OCI-LY1 (cell line): ENCODE data around the gene EIF4E3.

Experiments
- H2AFZ ChIP-seq: fragments of 200-600 bp; sonication (generic), shearing (Covaris generic); 2 replicates; pipeline ENCODE4 v1.6.0; 2014; ENCODE audit warnings: antibody characterized with exemption, mild to moderate bottlenecking, low read length
- H3F3A ChIP-seq: fragments of 200-600 bp; sonication (generic), shearing (Covaris generic); 2 replicates; pipeline ENCODE4 v1.6.0; 2014; ENCODE audit warnings: mild to moderate bottlenecking, antibody characterized with exemption, low read length, moderate library complexity; ENCODE audit not compliant: insufficient read depth
- H3K27ac ChIP-seq: fragments of 200-600 bp; sonication (generic); 2 replicates; pipeline ENCODE4 v1.5.1; 2014; ENCODE audit warnings: low read length, mixed run types, mild to moderate bottlenecking, low read depth; ENCODE audit not compliant: poor library complexity, severe bottlenecking
- H3K27me3 ChIP-seq: fragments of 200-600 bp; sonication (generic); 2 replicates; pipeline ENCODE4 v1.6.0; 2014; ENCODE audit warnings: antibody characterized with exemption, mild to moderate bottlenecking, low read length, moderate library complexity; ENCODE audit not compliant: insufficient read depth
- H3K36me3 ChIP-seq: fragments of 200-600 bp; sonication (generic); 2 replicates; pipeline ENCODE4 v1.6.1; 2014; ENCODE audit warnings: mild to moderate bottlenecking, antibody characterized with exemption, low read length, moderate library complexity, mixed read lengths; ENCODE audit not compliant: insufficient read depth
- H3K4me1 ChIP-seq: fragments of 200-600 bp; sonication (generic); 2 replicates; pipeline ENCODE4 v1.5.1; 2014; ENCODE audit warnings: mild to moderate bottlenecking, low read length, moderate library complexity; ENCODE audit not compliant: insufficient read depth, severe bottlenecking
- H3K4me2 ChIP-seq: fragments of 200-600 bp; sonication (generic), shearing (Covaris generic); 2 replicates; pipeline ENCODE4 v1.6.1; 2014; ENCODE audit warnings: low read length
- H3K4me3 ChIP-seq: fragments of 200-600 bp; sonication (generic); 2 replicates; pipeline ENCODE4 v1.5.1; 2014; ENCODE audit warnings: low read length, low read depth, mild to moderate bottlenecking, mixed read lengths; ENCODE audit not compliant: poor library complexity, severe bottlenecking
- H3K79me2 ChIP-seq: fragments of 200-600 bp; shearing (Covaris generic); 2 replicates; pipeline ENCODE4 v1.6.1; 2016; ENCODE audit warnings: mixed run types, low read length, mixed read lengths; ENCODE audit not compliant: insufficient read depth
- H3K9ac ChIP-seq: fragments of 200-600 bp; sonication (generic), shearing (Covaris generic); 2 replicates; pipeline ENCODE4 v1.6.1; 2014; ENCODE audit warnings: mild to moderate bottlenecking, low read length, mixed read lengths
- H3K9me2 ChIP-seq: fragments of 200-600 bp; sonication (generic), shearing (Covaris generic); 2 replicates; pipeline ENCODE4 v1.6.1; 2014; ENCODE audit warnings: low read depth, mild to moderate bottlenecking, low read length, mixed read lengths
- H3K9me3 ChIP-seq: fragments of 200-600 bp; shearing (Covaris generic); 2 replicates; pipeline ENCODE4 v1.6.1; 2014; ENCODE audit warnings: low read length, mixed read lengths
- H4K20me1 ChIP-seq: fragments of 200-600 bp; sonication (generic), shearing (Covaris generic); 2 replicates; pipeline ENCODE4 v1.6.0; 2016; ENCODE audit warnings: mild to moderate bottlenecking, low read length; ENCODE audit not compliant: insufficient read depth
- CTCF ChIP-seq: fragments of 200-600 bp; sonication (generic), shearing (Covaris generic); IDR thresholded peaks from 2 replicates; pipeline ENCODE4 v1.5.1; 2017; ENCODE audit warnings: mild to moderate bottlenecking, antibody characterized with exemption, low read length, moderate library complexity, mixed read lengths
- EZH2 ChIP-seq: fragments of 200-600 bp; sonication (generic), shearing (Covaris generic); IDR thresholded peaks from 2 replicates; pipeline ENCODE4 v1.8.0; 2017; ENCODE audit warnings: borderline replicate concordance, mixed run types, mild to moderate bottlenecking, antibody characterized with exemption, low read length, moderate library complexity, mixed read lengths

EIF4E3 gene

DNA sequence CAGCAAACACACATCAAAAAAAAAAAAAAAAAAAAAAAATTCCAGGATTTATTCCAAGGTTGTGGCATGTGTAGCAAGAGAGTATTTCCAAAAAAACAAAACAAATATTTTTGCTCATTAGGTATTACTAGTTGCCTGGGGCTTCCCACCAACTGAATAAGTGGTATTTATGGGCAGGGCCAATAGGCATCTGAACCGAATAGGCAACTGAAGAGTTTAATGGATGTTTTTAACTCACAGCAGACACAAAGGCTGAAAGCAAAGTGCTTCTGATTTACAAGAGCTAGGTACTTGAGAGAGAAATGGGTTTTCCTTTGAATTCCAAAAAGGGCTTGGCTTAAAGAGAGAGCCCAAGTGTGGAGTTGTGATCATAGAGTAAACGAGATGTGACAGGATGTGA, 21.4 kb downstream of the EIF4E3 start:
- H3K9ac ChIP-seq, result no peak overlapping the region
- no peak overlapping the region for H3K4me2 ChIP-seq
- H3K4me3 ChIP-seq, result no peak overlapping the region
- no peaks in the 10 kb centered on the region for H3F3A ChIP-seq
- H3K36me3 ChIP-seq, result no peaks in the 10 kb centered on the region
- no peaks in the 10 kb centered on the region for H3K79me2 ChIP-seq
- H3K27ac ChIP-seq, result no peak overlapping the region
- 0 out of 2 replicates have a peak, but pooled peaks cover 2% of the 10 kb centered on the region for H3K27me3 ChIP-seq
- TF ChIP-seq EZH2, result no peak
- H3K9me3 ChIP-seq, result no peaks in the 10 kb centered on the region
- no peak overlapping the region for H2AFZ ChIP-seq
- H3K9me2 ChIP-seq, result no peaks in the 10 kb centered on the region
- H4K20me1 ChIP-seq, result no peaks in the 10 kb centered on the region
- H3K4me1 ChIP-seq, result no peaks in the 10 kb centered on the region

- Histone ChIP-seq H3K9me2 (no peaks in the 10 kb centered on the region), H3K9ac (no peak overlapping the region), H3K27me3 (no peaks in the 10 kb centered on the region), H2AFZ (no peak overlapping the region), H4K20me1 (no peaks in the 10 kb centered on the region), H3K4me1 (no peaks in the 10 kb centered on the region), H3K4me3 (no peak overlapping the region), H3K9me3 (no peaks in the 10 kb centered on the region), H3K4me2 (no peak overlapping the region), H3K36me3 (no peaks in the 10 kb centered on the region), H3K79me2 (no peaks in the 10 kb centered on the region), H3K27ac (no peak overlapping the region), H3F3A (no peaks in the 10 kb centered on the region)
- TF ChIP-seq CTCF (no peak), EZH2 (no peak)
Observed at GRCh38 chr3:71702131-71703024, 22.8 kb downstream of the EIF4E3 start.

GRCh38 chr3:71701251-71701762, 23.9 kb downstream of the EIF4E3 start:
- H2AFZ ChIP-seq, result no peak overlapping the region
- no peak for TF ChIP-seq EZH2
- TF ChIP-seq CTCF, result no peak
- H4K20me1 ChIP-seq, result no peaks in the 10 kb centered on the region
- no peaks in the 10 kb centered on the region for H3K9me2 ChIP-seq
- no peak overlapping the region for H3K9ac ChIP-seq
- H3K79me2 ChIP-seq, result no peaks in the 10 kb centered on the region
- H3K27me3 ChIP-seq, result no peaks in the 10 kb centered on the region
- no peak overlapping the region for H3K4me2 ChIP-seq
- H3K27ac ChIP-seq, result no peak overlapping the region
- H3K4me1 ChIP-seq, result no peaks in the 10 kb centered on the region
- H3K4me3 ChIP-seq, result no peak overlapping the region
- H3F3A ChIP-seq, result no peaks in the 10 kb centered on the region
- H3K36me3 ChIP-seq, result no peaks in the 10 kb centered on the region
- H3K9me3 ChIP-seq, result no peaks in the 10 kb centered on the region
